PC-3 (cell line): ENCODE measurements around the gene AFF1. TPM values are rescaled to one million over a fixed set of nuclear protein-coding genes. Genes with fewer than 3 reads are reported as not detected.
A peak's percentile ranks its signal among the peaks of the same experiment; 100 is the strongest.

Source experiments
- ATAC-seq: fragments of 200-7000 bp; cut with Tn5 transposase; 2 replicates; pipeline ENCODE4 v1.9.1; 2020; ENCODE audit warnings: mild to moderate bottlenecking, moderate library complexity
- BruUV-seq: library from RNA; stranded (reverse); fragments of 400-500 nt; replicated peaks from 2 replicates; lab custom pipeline; 2021; lab: Mats Ljungman, UMichigan
- CTCF ChIA-PET: fragments of 300-600 bp; sonication (Branson Sonifier 250); formaldehyde crosslinking; loops from one replicate; lab custom pipeline; 2022; ENCODE audit warnings: antibody characterized with exemption; lab: Charles Lee
- POLR2A ChIA-PET: fragments of 300-600 bp; sonication (Branson Sonifier 250); formaldehyde crosslinking; loops from one replicate; lab custom pipeline; 2022; ENCODE audit warnings: antibody characterized with exemption; ENCODE audit not compliant: unreplicated experiment; lab: Charles Lee
- DNase-seq: peaks from one replicate; pipeline ENCODE4 v3.0.0-alpha.2; 2015
- H2AFZ ChIP-seq: fragments of 300-600 bp; sonication (generic); 2 replicates; pipeline ENCODE4 v1.6.0; 2016; ENCODE audit warnings: antibody characterized with exemption, low read length
- H3F3A ChIP-seq: fragments of 300-600 bp; sonication (generic); one replicate; pipeline ENCODE4 v1.6.0; 2017; ENCODE audit warnings: antibody characterized with exemption, low read length, control low read depth, mild to moderate bottlenecking; ENCODE audit not compliant: unreplicated experiment
- H3K27ac ChIP-seq: fragments of 300-600 bp; sonication (generic); 2 replicates; pipeline ENCODE4 v1.5.1; 2016; ENCODE audit warnings: mild to moderate bottlenecking, low read length
- H3K27me3 ChIP-seq: fragments of 300-600 bp; sonication (generic); 2 replicates; pipeline ENCODE4 v1.6.1; 2016; ENCODE audit warnings: low read length, mixed read lengths
- H3K36me3 ChIP-seq: fragments of 300-600 bp; sonication (generic); 2 replicates; pipeline ENCODE4 v1.6.1; 2016; ENCODE audit warnings: low read depth, mixed run types, low read length, mixed read lengths
- H3K4me1 ChIP-seq: fragments of 300-600 bp; sonication (generic); 2 replicates; pipeline ENCODE4 v1.5.1; 2016; ENCODE audit warnings: low read length; ENCODE audit not compliant: insufficient read depth
- H3K4me2 ChIP-seq: fragments of 300-600 bp; sonication (generic); 2 replicates; pipeline ENCODE4 v1.6.0; 2016; ENCODE audit warnings: low read length
- H3K4me3 ChIP-seq: fragments of 300-600 bp; sonication (generic); 2 replicates; pipeline ENCODE4 v1.5.1; 2016; ENCODE audit warnings: mild to moderate bottlenecking, low read length, mixed read lengths
- H3K79me2 ChIP-seq: fragments of 300-600 bp; sonication (generic); 2 replicates; pipeline ENCODE4 v1.6.1; 2017; ENCODE audit warnings: low read length, mixed read lengths
- H3K9ac ChIP-seq: fragments of 300-600 bp; sonication (generic); 2 replicates; pipeline ENCODE4 v1.6.0; 2016; ENCODE audit warnings: mild to moderate bottlenecking, low read length
- H3K9me2 ChIP-seq: fragments of 300-600 bp; sonication (generic); replicated peaks from 2 replicates; pipeline ENCODE4 v1.6.1; 2016; ENCODE audit warnings: mixed run types, low read length, mixed read lengths
- H3K9me3 ChIP-seq: fragments of 300-600 bp; sonication (generic); 2 replicates; pipeline ENCODE4 v1.6.1; 2016; ENCODE audit warnings: low read length, mixed read lengths
- H4K20me1 ChIP-seq: fragments of 300-600 bp; sonication (generic); 2 replicates; pipeline ENCODE4 v1.6.1; 2016; ENCODE audit warnings: low read length, mixed read lengths
- EZH2 ChIP-seq: fragments of 300-600 bp; sonication (generic); IDR thresholded peaks from one replicate; pipeline ENCODE4 v1.6.1; 2017; ENCODE audit warnings: antibody characterized with exemption, mild to moderate bottlenecking, low read length; ENCODE audit not compliant: unreplicated experiment
- EZH2phosphoT487 ChIP-seq: fragments of 300-600 bp; sonication (generic); IDR thresholded peaks from 2 replicates; pipeline ENCODE4 v1.6.1; 2018; ENCODE audit warnings: mild to moderate bottlenecking, antibody characterized with exemption, low read length, borderline replicate concordance
- intact Hi-C: fragments of 100-400 bp; cut with micrococcal nuclease; formaldehyde crosslinking; loops from 2 replicates; pipeline ENCODE4 v1.9.0; 2023
- total RNA-seq: library from RNA; depleted of rRNA; stranded (reverse); fragments of >200 nt; gene quantifications from 2 replicates; pipeline ENCODE4 v1.2.3, GENCODE V29; 2014
- TF ChIP-seq, protein P1 (sequence below): fragments of 300-600 bp; sonication (generic); conservative IDR thresholded peaks from 2 replicates; pipeline ENCODE4 v1.5.1; 2017; ENCODE audit warnings: antibody characterized with exemption, low read depth, mild to moderate bottlenecking, low read length

Gene AFF1
- total RNA-seq, 1 experiment from 2014 or later = 8.1 TPM

DNA sequence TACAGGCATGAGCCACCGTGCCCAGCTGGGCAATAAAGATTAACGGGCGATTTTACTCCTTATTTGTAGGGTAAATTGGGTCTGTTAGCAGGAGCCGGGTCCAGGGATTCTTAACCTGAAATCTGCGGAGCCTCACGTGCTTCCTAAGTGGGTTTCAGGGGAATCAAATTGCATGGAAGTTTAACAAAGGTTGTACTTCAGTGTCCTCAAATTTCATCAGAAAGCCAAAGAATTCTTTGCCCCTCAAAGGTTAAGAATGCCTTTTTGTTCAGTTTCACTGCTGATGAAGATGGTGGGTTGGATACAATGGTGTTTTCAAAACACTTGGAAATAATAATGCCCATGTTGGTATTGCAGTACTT is 67.9 kb downstream of the AFF1 start:
- H3K9me3 ChIP-seq = no peaks in the 10 kb centered on the region
- DNase-seq (no peak), ATAC-seq (no peak)
- POLR2A ChIA-PET = no interaction called here
- H3K4me1 ChIP-seq = peaks cover 10% of the 10 kb centered on the region; the same call in 1 of the 2 replicates
- no peak overlapping the region for H3K4me3 ChIP-seq
- no peaks in the 10 kb centered on the region for H3F3A ChIP-seq
- CTCF ChIA-PET = no interaction called here
- no peaks in the 10 kb centered on the region for H3K36me3 ChIP-seq
- H3K27me3 ChIP-seq = no peaks in the 10 kb centered on the region
- no peak overlapping the region for H3K4me2 ChIP-seq
- BruUV-seq = no TSS peak
- H2AFZ ChIP-seq = no peak overlapping the region
- H3K27ac ChIP-seq = no peak overlapping the region
- no peak for TF ChIP-seq EZH2phosphoT487
- H3K79me2 ChIP-seq = peaks cover 3% of the 10 kb centered on the region
- no peaks in the 10 kb centered on the region for H4K20me1 ChIP-seq
- no peaks in the 10 kb centered on the region for H3K9me2 ChIP-seq
- intact Hi-C loops = no loop called here
- no peak overlapping the region for H3K9ac ChIP-seq

DNA sequence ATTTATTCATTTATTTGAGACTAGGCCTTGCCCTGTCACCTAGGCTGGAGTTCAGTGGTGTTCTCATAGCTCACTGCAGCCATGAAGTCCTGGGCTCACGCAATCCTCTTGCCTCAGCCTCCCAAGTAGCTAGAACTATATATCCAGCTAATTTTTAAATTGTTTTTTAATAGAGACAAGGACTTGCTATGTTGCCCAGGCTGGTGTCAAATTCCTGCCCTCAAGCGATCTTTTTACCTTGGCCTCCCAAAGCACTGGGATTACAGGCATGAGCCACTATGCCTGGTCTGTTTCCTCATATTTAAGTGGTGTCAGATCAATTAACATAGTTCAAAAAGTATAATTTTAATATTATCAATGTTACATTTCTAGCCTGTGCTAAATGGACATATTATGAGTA is 68.5 kb downstream of the AFF1 start:
- POLR2A ChIA-PET = no interaction called here
- H2AFZ ChIP-seq = no peak overlapping the region
- DNase-seq (no peak), ATAC-seq (no peak)
- H3K4me3 ChIP-seq = no peak overlapping the region
- H3K36me3 ChIP-seq = no peaks in the 10 kb centered on the region
- BruUV-seq = no TSS peak
- H4K20me1 ChIP-seq = 0 out of 2 replicates have a peak, but pooled peaks cover 3% of the 10 kb centered on the region
- peaks cover 12% of the 10 kb centered on the region for H3K4me1 ChIP-seq
- no peaks in the 10 kb centered on the region for H3K9me2 ChIP-seq
- TF ChIP-seq EZH2 (no peak), EZH2phosphoT487 (no peak)
- TF ChIP-seq, protein P1, sequence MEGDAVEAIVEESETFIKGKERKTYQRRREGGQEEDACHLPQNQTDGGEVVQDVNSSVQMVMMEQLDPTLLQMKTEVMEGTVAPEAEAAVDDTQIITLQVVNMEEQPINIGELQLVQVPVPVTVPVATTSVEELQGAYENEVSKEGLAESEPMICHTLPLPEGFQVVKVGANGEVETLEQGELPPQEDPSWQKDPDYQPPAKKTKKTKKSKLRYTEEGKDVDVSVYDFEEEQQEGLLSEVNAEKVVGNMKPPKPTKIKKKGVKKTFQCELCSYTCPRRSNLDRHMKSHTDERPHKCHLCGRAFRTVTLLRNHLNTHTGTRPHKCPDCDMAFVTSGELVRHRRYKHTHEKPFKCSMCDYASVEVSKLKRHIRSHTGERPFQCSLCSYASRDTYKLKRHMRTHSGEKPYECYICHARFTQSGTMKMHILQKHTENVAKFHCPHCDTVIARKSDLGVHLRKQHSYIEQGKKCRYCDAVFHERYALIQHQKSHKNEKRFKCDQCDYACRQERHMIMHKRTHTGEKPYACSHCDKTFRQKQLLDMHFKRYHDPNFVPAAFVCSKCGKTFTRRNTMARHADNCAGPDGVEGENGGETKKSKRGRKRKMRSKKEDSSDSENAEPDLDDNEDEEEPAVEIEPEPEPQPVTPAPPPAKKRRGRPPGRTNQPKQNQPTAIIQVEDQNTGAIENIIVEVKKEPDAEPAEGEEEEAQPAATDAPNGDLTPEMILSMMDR = no peak
- H3K9ac ChIP-seq = no peak overlapping the region
- intact Hi-C loops = no loop called here
- H3K27me3 ChIP-seq = no peaks in the 10 kb centered on the region
- no peaks in the 10 kb centered on the region for H3K9me3 ChIP-seq
- no peak overlapping the region for H3K4me2 ChIP-seq
- CTCF ChIA-PET = no interaction called here
- no peak overlapping the region for H3K27ac ChIP-seq
- H3K79me2 ChIP-seq = peaks cover 9% of the 10 kb centered on the region
- no peaks in the 10 kb centered on the region for H3F3A ChIP-seq

DNA sequence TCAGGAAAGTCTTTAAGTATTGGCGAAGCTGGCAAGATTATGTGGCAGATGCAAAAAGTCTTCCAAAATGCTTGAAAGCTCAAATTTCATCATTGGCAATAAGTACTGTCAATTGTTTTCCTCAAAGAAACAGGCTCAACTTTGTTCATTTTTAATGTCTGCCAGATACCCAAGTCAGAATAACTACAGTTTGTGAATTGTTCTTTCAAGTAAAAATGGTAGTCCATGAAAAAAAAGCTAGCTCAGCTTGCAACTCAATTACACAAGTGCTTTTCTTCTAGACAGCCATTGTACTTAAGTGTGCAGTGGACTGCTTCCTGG is 70.5 kb downstream of the AFF1 start:
- Histone ChIP-seq H3K4me1 (peaks cover 24% of the 10 kb centered on the region), H3F3A (no peaks in the 10 kb centered on the region), H3K4me3 (peak overlapping the region; percentile 98), H3K79me2 (peaks cover 29% of the 10 kb centered on the region), H3K4me2 (peak overlapping the region; percentile 87), H3K27ac (no peak overlapping the region), H3K36me3 (no peaks in the 10 kb centered on the region), H2AFZ (no peak overlapping the region), H3K27me3 (no peaks in the 10 kb centered on the region), H3K9me2 (no peaks in the 10 kb centered on the region), H3K9me3 (no peaks in the 10 kb centered on the region), H4K20me1 (0 out of 2 replicates have a peak, but pooled peaks cover 5% of the 10 kb centered on the region), H3K9ac (no peak overlapping the region)
- intact Hi-C loops = loop anchor here (5.0 kb wide), 1 partner anchor 232 kb away; no protein-coding TSS in a partner anchor
- POLR2A ChIA-PET = interaction anchor here (1.2 kb wide), 1 partner anchor 83 kb away, joined by 4 read pairs; no protein-coding TSS in a partner anchor
- TF ChIP-seq EZH2phosphoT487 = no peak
- no peak for TF ChIP-seq EZH2
- TF ChIP-seq, protein P1 = no peak
- DNase-seq = no peak
- BruUV-seq = no TSS peak
- no peak for ATAC-seq
- CTCF ChIA-PET = no interaction called here
